B cell (primary cell): ENCODE measurements around the gene B4GALNT1. TPM values are rescaled to one million over a fixed set of nuclear protein-coding genes. Genes with fewer than 3 reads are reported as not detected.
"Not testable (repeated sequence)": the region's sequence is repeated elsewhere in the genome, so short reads cannot be mapped to it uniquely, and the experiment has no call there.

Source experiments
- ATAC-seq: fragments of 200-7000 bp; cut with Tn5 transposase; one replicate; pipeline ENCODE4 v1.10.0; 2021; ENCODE audit warnings: low read depth, mild to moderate bottlenecking, moderate number of reproducible peaks, moderate library complexity
- CTCF ChIA-PET: fragments of 350-600 bp; sonication (Branson Sonifier 250); formaldehyde crosslinking; loops from one replicate; lab custom pipeline; 2021; ENCODE audit warnings: antibody characterized with exemption, inconsistent platforms; lab: Charles Lee
- POLR2A ChIA-PET: fragments of 350-600 bp; sonication (Branson Sonifier 250); formaldehyde crosslinking; loops from one replicate; lab custom pipeline; 2021; ENCODE audit warnings: antibody characterized with exemption; lab: Charles Lee
- DNase-seq: peaks from one replicate; pipeline ENCODE4 v3.0.0; 2013
- H2AFZ ChIP-seq: 2 replicates; pipeline ENCODE4 v1.6.1; 2012; ENCODE audit warnings: mild to moderate bottlenecking, low read depth, low read length; ENCODE audit not compliant: insufficient read depth, poor library complexity, severe bottlenecking
- H3K27ac ChIP-seq, 2 donors: 1 replicate in 1 of 2; 2 replicates in 1 of 2; pipeline ENCODE4 v1.5.1; 2012 to 2013; ENCODE audit warnings: low read length in 2 of 2, mild to moderate bottlenecking in 2 of 2, moderate library complexity in 1 of 2
- H3K27me3 ChIP-seq, 4 experiments: fragments of 200-600 bp in 1 of 4; sonication (generic) in 1 of 4; replicated peaks in 1 of 4; 1 replicate in 2 of 4; 2 replicates in 2 of 4; pipeline versions ENCODE4 v1.6.1 to v1.7.0; 2013 to 2016; ENCODE audit warnings: low read length in 3 of 4, mild to moderate bottlenecking in 2 of 4, mixed read lengths in 1 of 4, moderate library complexity in 1 of 4; ENCODE audit not compliant: insufficient read depth in 4 of 4, control insufficient read depth in 3 of 4; ENCODE audit errors: control extremely low read depth in 1 of 4
- H3K36me3 ChIP-seq, 2 experiments: replicated peaks in 1 of 2; 1 replicate in 1 of 2; 2 replicates in 1 of 2; pipeline versions ENCODE4 v1.6.1 to v1.7.1; 2013; ENCODE audit warnings: low read length in 1 of 2; ENCODE audit not compliant: insufficient read depth in 2 of 2, control insufficient read depth in 1 of 2; ENCODE audit errors: control extremely low read depth in 1 of 2, extremely low read depth in 1 of 2
- H3K4me1 ChIP-seq, 2 donors: fragments of 200-600 bp in 1 of 2; sonication (generic) in 1 of 2; 1 replicate in 1 of 2; 2 replicates in 1 of 2; pipeline versions ENCODE4 v1.5.1 to v1.6.1; 2013 to 2017; ENCODE audit warnings: low read length in 2 of 2; ENCODE audit not compliant: control insufficient read depth in 2 of 2, insufficient read depth in 2 of 2
- H3K4me2 ChIP-seq: replicated peaks from 2 replicates; pipeline ENCODE3; 2012; ENCODE audit warnings: mild to moderate bottlenecking, low read depth, low read length; ENCODE audit not compliant: poor library complexity, severe bottlenecking
- H3K4me3 ChIP-seq, 5 experiments: fragments of 200-600 bp in 1 of 5; sonication (generic) in 1 of 5; 1 replicate in 3 of 5; 2 replicates in 2 of 5; pipeline versions ENCODE4 v1.5.1 to v1.7.0; 2011 to 2016; ENCODE audit warnings: low read length in 4 of 5, mild to moderate bottlenecking in 4 of 5, low read depth in 2 of 5, control low read depth in 1 of 5, moderate library complexity in 1 of 5; ENCODE audit not compliant: insufficient read depth in 1 of 5; ENCODE audit errors: control extremely low read depth in 1 of 5, extremely low read depth in 1 of 5
- H3K79me2 ChIP-seq: fragments of 200-600 bp; sonication (generic); one replicate; pipeline ENCODE4 v1.6.0; 2016; ENCODE audit warnings: low read length; ENCODE audit not compliant: control insufficient read depth, insufficient read depth
- H3K9ac ChIP-seq: fragments of 200-600 bp; sonication (generic); 2 replicates; pipeline ENCODE4 v1.6.1; 2017; ENCODE audit warnings: mild to moderate bottlenecking, low read length, moderate library complexity
- H3K9me3 ChIP-seq, 3 donors: one replicate each; pipeline versions ENCODE4 v1.6.1 to v1.7.1; 2013; ENCODE audit warnings: low read length in 2 of 3; ENCODE audit not compliant: control insufficient read depth in 2 of 3, insufficient read depth in 1 of 3; ENCODE audit errors: control extremely low read depth in 1 of 3
- H4K20me1 ChIP-seq: 2 replicates; pipeline ENCODE4 v1.6.0; 2012; ENCODE audit warnings: mild to moderate bottlenecking, low read length; ENCODE audit not compliant: insufficient read depth, control insufficient read depth, poor library complexity, severe bottlenecking
- H3K27ac Mint-ChIP-seq: one replicate; pipeline ENCODE4 v1.8.0; 2021; ENCODE audit warnings: mixed read lengths
- H3K27me3 Mint-ChIP-seq: one replicate; pipeline ENCODE4 v1.8.0; 2021; ENCODE audit warnings: mixed read lengths
- H3K4me1 Mint-ChIP-seq: one replicate; pipeline ENCODE4 v1.8.0; 2021; ENCODE audit warnings: mixed read lengths
- H3K4me3 Mint-ChIP-seq: one replicate; pipeline ENCODE4 v1.8.0; 2021; ENCODE audit warnings: mixed read lengths
- H3K9me3 Mint-ChIP-seq: one replicate; pipeline ENCODE4 v1.8.0; 2022; ENCODE audit warnings: mixed read lengths; ENCODE audit not compliant: insufficient read depth
- EZH2 ChIP-seq: IDR thresholded peaks from 2 replicates; pipeline ENCODE4 v1.6.1; 2012; ENCODE audit warnings: borderline replicate concordance, low read depth, mild to moderate bottlenecking, moderate library complexity, low read length; ENCODE audit not compliant: insufficient read depth, poor library complexity, severe bottlenecking
- WGBS: methylation state at CpG from one replicate; pipeline ENCODE4 v1.1.5; 2013; ENCODE audit warnings: missing lambda C conversion rate; ENCODE audit not compliant: insufficient coverage; 5-methylcytosine and 5-hydroxymethylcytosine counted together
- intact Hi-C: fragments of 100-400 bp; cut with micrococcal nuclease; formaldehyde crosslinking; loops from one replicate; pipeline ENCODE4 v1.10.0; 2022
- polyA plus RNA-seq: library from polyadenylated mRNA; depleted of rRNA; stranded (reverse); fragments of >200 nt; gene quantifications from 2 replicates; pipeline ENCODE4 v1.2.3, GENCODE V29; 2012
- total RNA-seq, 2 donors: library from RNA; stranded (reverse); fragments of 120-200 nt in 1 of 2; gene quantifications; 1 replicate in 1 of 2; 2 replicates in 1 of 2; pipeline versions ENCODE4 v1.2.3 to v1.2.4, GENCODE V29; 2013 to 2022
- TF ChIP-seq, protein P1 (sequence below): fragments of 200-600 bp; IDR thresholded peaks from one replicate; pipeline ENCODE4 v1.8.0; 2022; ENCODE audit warnings: antibody characterized with exemption, mild to moderate bottlenecking

B4GALNT1 gene
- total and polyA plus RNA-seq, 2 donors (not counting 1 experiment from before 2014, with no cell fraction given), result 0.04 to 0.22 TPM

DNA sequence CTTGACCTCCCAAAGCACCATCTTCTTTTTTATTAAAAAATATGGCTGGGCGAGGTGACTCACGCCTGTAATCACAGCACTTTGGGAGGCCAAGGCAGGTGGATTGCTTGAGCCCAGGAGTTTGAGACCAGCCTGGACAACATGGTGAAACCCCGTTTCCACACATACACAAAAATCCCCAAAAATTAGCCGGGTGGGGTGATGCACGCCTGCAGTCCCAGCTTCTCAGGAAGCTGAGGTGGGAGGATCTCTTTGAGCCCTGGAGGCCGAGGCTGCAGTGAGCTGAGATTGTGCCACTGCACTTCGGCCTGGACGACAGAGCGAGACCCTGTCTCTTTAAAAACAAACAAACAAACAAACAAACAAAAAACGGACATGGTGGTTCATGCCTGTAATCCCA lies 36.7 kb upstream of the B4GALNT1 start:
- H3K79me2 ChIP-seq, intact Hi-C loops, H2AFZ ChIP-seq, H3K27me3 ChIP-seq, H3K4me1 ChIP-seq, H3K4me3 Mint-ChIP-seq, H3K9ac ChIP-seq, POLR2A ChIA-PET, DNase-seq, H3K4me2 ChIP-seq, ATAC-seq, H3K4me1 Mint-ChIP-seq, H4K20me1 ChIP-seq, H3K9me3 Mint-ChIP-seq, H3K27ac Mint-ChIP-seq, H3K27ac ChIP-seq, H3K9me3 ChIP-seq, H3K36me3 ChIP-seq, CTCF ChIA-PET, H3K4me3 ChIP-seq: not testable (repeated sequence)
- H3K27me3 Mint-ChIP-seq, result peaks cover 10% of the 10 kb centered on the region
- WGBS, result 97% methylated on average over 7 of the region's 10 CpGs

DNA sequence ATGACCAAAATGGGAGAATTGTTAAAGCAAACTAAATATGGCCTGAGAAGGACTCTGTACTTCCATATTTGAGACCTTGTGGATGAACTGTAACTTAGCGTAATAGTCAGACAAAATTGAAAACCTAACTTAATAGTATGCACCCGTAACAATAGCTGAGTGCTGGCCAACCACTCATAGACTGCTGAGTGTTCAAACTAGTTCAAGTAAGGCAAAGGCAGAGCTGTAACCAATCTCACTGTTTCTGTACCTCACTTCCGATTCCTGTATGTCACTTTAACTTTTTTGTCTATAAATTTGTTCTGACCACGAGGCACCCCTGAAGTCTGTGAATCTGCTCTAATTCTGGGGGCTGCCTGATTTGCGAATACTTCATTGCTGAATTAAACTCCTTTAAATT lies 33.9 kb upstream of the B4GALNT1 start:
- TF ChIP-seq EZH2, result no peak
- TF ChIP-seq, protein P1, sequence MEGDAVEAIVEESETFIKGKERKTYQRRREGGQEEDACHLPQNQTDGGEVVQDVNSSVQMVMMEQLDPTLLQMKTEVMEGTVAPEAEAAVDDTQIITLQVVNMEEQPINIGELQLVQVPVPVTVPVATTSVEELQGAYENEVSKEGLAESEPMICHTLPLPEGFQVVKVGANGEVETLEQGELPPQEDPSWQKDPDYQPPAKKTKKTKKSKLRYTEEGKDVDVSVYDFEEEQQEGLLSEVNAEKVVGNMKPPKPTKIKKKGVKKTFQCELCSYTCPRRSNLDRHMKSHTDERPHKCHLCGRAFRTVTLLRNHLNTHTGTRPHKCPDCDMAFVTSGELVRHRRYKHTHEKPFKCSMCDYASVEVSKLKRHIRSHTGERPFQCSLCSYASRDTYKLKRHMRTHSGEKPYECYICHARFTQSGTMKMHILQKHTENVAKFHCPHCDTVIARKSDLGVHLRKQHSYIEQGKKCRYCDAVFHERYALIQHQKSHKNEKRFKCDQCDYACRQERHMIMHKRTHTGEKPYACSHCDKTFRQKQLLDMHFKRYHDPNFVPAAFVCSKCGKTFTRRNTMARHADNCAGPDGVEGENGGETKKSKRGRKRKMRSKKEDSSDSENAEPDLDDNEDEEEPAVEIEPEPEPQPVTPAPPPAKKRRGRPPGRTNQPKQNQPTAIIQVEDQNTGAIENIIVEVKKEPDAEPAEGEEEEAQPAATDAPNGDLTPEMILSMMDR, result no peak
- no peaks in the 10 kb centered on the region for H4K20me1 ChIP-seq
- no peak overlapping the region for H3K4me3 ChIP-seq
- no peak for ATAC-seq
- Mint-ChIP-seq H3K9me3 (no peaks in the 10 kb centered on the region), H3K27me3 (peaks cover 7% of the 10 kb centered on the region), H3K4me3 (no peak overlapping the region), H3K4me1 (no peaks in the 10 kb centered on the region), H3K27ac (no peak overlapping the region)
- no peak overlapping the region for H3K27ac ChIP-seq
- no peak overlapping the region for H3K4me2 ChIP-seq
- H3K79me2 ChIP-seq, result no peaks in the 10 kb centered on the region
- intact Hi-C loops, result no loop called here
- ChIA-PET POLR2A (no interaction called here), CTCF (no interaction called here)
- DNase-seq, result no peak
- peaks cover 0 to 5% (median 0%) of the 10 kb centered on the region in 3 donors for H3K9me3 ChIP-seq
- no peaks in the 10 kb centered on the region for H3K4me1 ChIP-seq
- 85% methylated on average over 5 of the region's 5 CpGs for WGBS
- H3K27me3 ChIP-seq, result peaks cover 0 to 3% (median 0%) of the 10 kb centered on the region in 4 experiments
- no peak overlapping the region for H3K9ac ChIP-seq
- no peak overlapping the region for H2AFZ ChIP-seq
- no peaks in the 10 kb centered on the region for H3K36me3 ChIP-seq

- peaks cover 10% of the 10 kb centered on the region for H3K27me3 Mint-ChIP-seq
- H3K4me1 ChIP-seq, H3K36me3 ChIP-seq, H2AFZ ChIP-seq, H3K9ac ChIP-seq, H3K27ac ChIP-seq, intact Hi-C loops, H3K4me3 Mint-ChIP-seq, H3K4me1 Mint-ChIP-seq, H3K4me3 ChIP-seq, H3K9me3 ChIP-seq, H3K27ac Mint-ChIP-seq, ATAC-seq, H3K79me2 ChIP-seq, H3K27me3 ChIP-seq, DNase-seq, CTCF ChIA-PET, H3K4me2 ChIP-seq, H4K20me1 ChIP-seq, H3K9me3 Mint-ChIP-seq, POLR2A ChIA-PET: not testable (repeated sequence)
- WGBS, result 89% methylated on average over 30 of the region's 34 CpGs
These were observed 32.2 kb upstream of the B4GALNT1 start for GRCh38 chr12:57665066-57665820.
